HG02610 (cell line): Measurements from ENCODE around the gene FAM76B.

Source experiments
- ATAC-seq: cut with Tn5 transposase; IDR thresholded peaks from one replicate; pipeline ENCODE4 v1.9.1; 2021; ENCODE audit warnings: mild to moderate bottlenecking, moderate library complexity; ENCODE audit not compliant: unreplicated experiment

FAM76B gene

GRCh38 chr11:95792700-95793099 is 3.1 kb upstream of the FAM76B start:
- no peak for ATAC-seq

- no peak for ATAC-seq
These were observed 2.6 kb upstream of the FAM76B start for GRCh38 chr11:95792200-95792599.

DNA sequence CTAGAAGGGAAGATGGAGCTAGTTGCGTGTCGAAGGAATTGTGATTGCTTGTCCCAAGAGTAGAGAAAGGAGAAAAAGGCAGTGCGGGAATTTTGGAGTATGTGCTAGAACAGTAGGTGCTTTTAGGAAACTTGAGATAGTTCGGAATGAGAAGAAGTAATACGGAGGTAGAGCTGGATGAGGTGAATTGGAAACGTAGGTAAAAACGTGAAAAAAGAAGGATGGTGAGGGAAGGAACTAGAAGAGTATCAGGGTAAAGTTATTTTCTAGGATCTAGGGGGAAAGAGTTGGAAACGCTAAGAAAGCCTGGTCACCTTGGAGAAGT is 2.1 kb upstream of the FAM76B start:
- no peak for ATAC-seq

DNA sequence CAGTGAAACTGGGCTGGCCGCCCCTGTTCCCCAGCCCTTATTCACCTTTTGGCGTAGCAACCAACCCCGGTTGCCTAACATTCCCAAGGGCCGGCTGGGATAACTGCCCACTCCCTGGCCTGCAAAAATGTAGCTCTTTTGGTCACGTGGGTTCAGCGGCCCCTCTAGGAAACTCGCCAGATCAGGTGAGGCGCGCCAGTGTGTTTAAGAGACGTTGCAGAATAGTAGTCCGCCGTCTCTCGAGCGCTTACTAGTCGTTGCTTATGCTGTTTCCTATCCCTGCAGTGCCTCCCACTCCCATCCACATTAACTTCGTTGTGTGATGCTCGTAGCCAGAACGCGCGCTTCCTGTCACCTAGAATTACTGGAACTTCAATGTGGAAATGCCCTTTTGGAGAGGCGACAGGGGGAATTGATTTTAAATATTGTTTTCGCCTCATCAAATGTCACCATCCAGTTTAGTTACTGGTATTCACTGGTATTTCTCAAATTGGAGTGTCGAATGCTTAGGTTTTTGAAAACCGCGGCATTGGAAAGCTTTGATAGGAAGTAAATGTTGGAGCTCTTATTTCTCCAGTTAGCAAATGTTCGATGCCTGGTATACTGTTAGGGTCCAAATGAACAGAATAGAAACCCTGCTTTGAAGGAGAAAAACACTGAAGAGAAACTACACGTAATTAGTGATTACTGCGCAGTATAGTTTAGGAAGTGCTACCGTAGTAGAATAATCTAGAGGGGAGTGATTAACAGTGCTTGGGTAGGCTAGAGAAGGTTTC is 1.5 kb upstream of the FAM76B start:
- no peak for ATAC-seq

GRCh38 chr11:95790123-95790932 is 746 bp upstream of the FAM76B start, which contains the start of gene CEP57:
CEP57 (plus strand) TSS chr11:95790498; CDS start chr11:95790699, 201 bp downstream.
- ATAC-seq = peak; percentile 75

DNA sequence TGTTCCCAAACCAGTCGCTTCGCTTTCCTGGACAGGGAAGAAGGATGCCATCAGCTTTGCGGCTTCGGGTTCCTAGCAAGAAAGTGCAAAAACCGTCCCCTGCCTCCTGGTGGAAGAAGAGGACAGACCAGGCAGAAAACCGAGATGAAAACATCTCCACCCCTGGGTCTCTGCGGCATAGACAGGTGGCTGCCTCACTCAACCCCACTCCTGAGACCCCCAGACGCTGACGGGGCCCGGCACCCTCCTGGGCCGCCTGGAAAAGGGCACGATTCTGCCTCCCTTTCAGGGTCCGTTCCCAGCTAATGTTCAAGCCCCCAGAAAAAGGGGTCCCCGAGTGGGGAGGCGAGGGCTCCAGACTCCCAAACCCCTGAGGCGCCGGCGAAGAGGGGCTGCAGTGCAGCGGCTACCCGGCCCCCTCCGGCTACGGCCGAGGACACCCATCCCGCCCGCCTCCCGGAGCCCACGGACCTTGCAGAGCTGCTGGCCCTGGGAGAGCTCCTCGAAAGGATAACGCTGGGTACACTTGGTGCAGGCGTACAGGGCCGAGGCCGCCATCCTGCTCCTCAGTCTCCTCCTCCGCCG is 569 bp downstream of the FAM76B start:
- ATAC-seq = no peak

- peak; percentile 25 for ATAC-seq
These were observed 9.0 kb downstream of the FAM76B start for GRCh38 chr11:95780544-95780943.

GRCh38 chr11:95778699-95779098 is 10.9 kb downstream of the FAM76B start:
- peak; percentile 59 for ATAC-seq

DNA sequence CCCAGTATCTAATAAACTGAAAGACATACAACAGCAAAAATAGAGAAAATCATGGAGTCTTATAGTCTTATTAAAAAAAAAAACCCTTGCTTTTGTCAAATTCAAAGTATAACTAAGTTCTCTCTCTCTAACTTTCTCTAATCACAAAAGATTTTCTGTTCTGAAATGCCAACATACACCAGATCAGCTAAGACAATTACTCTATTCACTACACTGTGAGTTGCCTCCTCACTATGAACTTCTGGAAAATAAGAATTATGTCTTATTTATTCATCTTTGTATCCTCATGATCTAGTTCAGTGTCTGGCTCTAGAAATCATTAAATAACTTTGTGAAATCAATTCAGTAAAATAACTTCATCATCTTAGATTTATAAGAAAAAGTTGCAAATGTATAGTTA is 12.7 kb downstream of the FAM76B start:
- no peak for ATAC-seq

GRCh38 chr11:95768521-95768920 is 21.1 kb downstream of the FAM76B start:
- ATAC-seq = no peak

DNA sequence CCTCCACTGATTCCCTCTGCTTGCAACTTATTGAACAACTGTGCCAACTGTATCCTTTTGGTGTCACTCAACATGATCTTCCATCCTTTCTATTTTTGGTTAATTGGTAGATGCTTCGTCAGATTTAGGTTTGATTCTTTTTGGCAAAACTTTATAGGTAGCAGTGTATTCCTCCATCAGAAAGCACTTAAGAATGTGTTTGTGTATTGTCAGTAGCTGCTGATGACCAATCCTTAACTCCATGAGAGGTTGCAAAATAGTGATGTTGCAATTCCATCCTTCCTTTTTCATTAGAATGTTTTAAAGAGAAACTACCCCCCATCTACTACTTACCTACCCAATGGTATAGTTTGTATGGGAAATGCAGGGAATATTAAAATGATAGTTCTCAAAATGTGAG is 22.1 kb downstream of the FAM76B start:
- ATAC-seq = no peak

DNA sequence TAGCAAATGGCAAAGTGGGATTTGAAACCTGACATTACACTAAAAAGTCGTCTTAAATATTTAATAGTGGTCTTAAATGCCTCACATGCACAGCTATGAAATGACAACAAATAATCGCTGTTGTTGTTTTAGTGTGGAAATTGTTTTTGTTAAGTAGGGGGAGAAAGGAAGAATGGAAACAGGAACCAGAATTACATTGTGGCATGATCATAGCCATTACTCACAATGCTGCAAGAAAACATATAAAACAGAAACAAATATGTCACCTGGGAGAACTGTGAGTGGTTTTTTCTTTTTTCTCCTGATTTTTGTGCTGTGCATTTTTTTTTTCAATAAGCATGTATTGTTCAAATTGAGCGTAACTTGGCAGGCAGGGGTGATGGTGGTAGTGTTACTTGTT is 22.9 kb downstream of the FAM76B start:
- no peak for ATAC-seq

GRCh38 chr11:95764267-95764898 is 25.2 kb downstream of the FAM76B start:
- ATAC-seq = peak; percentile 50

- no peak for ATAC-seq
These were observed 27.0 kb downstream of the FAM76B start for GRCh38 chr11:95762534-95762933.

DNA sequence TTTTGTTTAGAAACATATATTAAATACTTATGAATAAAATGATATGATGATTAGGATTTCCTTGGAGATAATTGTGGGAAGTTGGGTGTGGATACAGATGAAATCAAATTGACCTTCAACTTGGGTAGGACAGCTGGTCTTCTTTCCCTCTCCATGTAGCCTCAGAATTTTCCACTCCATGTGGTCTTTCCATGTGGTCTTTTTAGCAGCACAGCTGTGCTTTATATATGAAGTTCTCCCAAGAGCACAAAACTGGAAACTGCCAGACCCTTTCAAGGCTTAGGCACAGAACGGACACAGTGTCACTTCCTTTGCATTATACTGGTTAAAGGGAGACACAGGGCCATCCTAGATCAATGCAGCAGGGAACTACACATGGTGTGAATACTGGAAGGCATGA is 28.6 kb downstream of the FAM76B start:
- ATAC-seq = no peak

DNA sequence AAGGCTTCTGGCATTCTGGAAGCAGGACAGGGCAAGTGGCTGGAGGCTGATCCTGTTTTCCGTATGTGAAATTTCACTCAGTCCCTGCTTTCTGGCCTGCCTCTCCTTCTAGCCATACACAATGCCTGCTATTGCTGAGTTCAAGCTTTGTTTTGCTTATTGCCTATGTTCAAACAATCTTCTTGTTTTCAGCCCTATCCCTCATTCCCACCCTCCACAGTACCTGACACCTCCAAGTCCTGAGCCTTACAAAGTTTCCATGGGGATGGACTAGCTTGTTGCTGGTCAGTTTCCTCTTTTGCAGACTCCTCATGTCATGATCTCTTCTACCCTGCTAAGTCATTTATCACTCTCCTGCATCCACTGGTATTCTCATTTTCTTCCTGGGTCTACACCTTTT is 38.1 kb downstream of the FAM76B start:
- no peak for ATAC-seq

GRCh38 chr11:95750101-95750500 is 39.5 kb downstream of the FAM76B start:
- ATAC-seq = no peak

- ATAC-seq = no peak
These were observed 50.3 kb downstream of the FAM76B start for GRCh38 chr11:95739108-95739938.

DNA sequence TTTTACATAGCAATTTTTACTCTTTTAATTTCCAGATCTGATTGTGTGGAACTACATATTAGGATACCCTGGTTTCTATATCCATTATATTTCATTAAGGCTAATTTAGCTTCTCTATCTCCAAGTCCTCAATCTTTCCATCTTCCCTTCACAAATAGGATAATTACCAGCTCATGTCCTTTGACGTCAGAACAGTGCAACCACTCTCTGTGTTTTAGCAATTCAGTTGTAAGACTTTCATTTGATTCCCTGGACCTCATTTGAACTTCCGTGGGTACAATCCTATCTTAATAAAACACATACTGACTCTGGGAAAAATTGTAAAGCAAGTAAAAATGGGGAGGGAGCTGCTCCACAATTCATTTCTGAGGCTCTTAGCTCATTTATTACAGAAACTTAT is 52.8 kb downstream of the FAM76B start:
- ATAC-seq = no peak

- no peak for ATAC-seq
These were observed 53.2 kb downstream of the FAM76B start for GRCh38 chr11:95736355-95736754.
